Fibroblast of lung (primary cell): Measurements from ENCODE around the gene DRD4. TPM values are rescaled to one million over a fixed set of nuclear protein-coding genes. Genes with fewer than 3 reads are reported as not detected.

Source experiments
- DNase-seq, 2 donors: peaks; one replicate each; pipeline versions ENCODE4 v3.0.0 to v3.0.0-alpha.2; 2010; ENCODE audit warnings: low read depth in 2 of 2
- H2AFZ ChIP-seq: 2 replicates; pipeline ENCODE4 v1.5.1; 2012; ENCODE audit warnings: low read length, control low read depth, inconsistent platforms
- H3K27ac ChIP-seq: 2 replicates; pipeline ENCODE4 v1.5.1; 2011; ENCODE audit warnings: low read length, control low read depth; ENCODE audit not compliant: insufficient read depth
- H3K27me3 ChIP-seq: 2 replicates; pipeline ENCODE4 v1.5.1; 2011; ENCODE audit warnings: mild to moderate bottlenecking, low read length; ENCODE audit not compliant: control insufficient read depth, insufficient read depth
- H3K36me3 ChIP-seq: 2 replicates; pipeline ENCODE4 v1.5.1; 2011; ENCODE audit warnings: low read length; ENCODE audit not compliant: control insufficient read depth, insufficient read depth
- H3K4me1 ChIP-seq: 2 replicates; pipeline ENCODE4 v1.5.1; 2011; ENCODE audit warnings: low read length; ENCODE audit not compliant: control insufficient read depth, insufficient read depth; ENCODE audit errors: extremely low read depth
- H3K4me2 ChIP-seq: 2 replicates; pipeline ENCODE4 v1.5.1; 2011; ENCODE audit warnings: low read length, control low read depth; ENCODE audit not compliant: insufficient read depth; ENCODE audit errors: extremely low read depth
- H3K4me3 ChIP-seq, 4 experiments: fragments of 200-600 bp in 1 of 4; sonication (generic) in 1 of 4; replicated peaks in 1 of 4; 2 replicates each; pipeline ENCODE4 v1.5.1; 2011 to 2016; ENCODE audit warnings: low read length in 4 of 4, low read depth in 3 of 4, mild to moderate bottlenecking in 3 of 4, control low read depth in 2 of 4, inconsistent platforms in 1 of 4, mixed read lengths in 1 of 4; ENCODE audit not compliant: insufficient read depth in 1 of 4; ENCODE audit errors: control extremely low read depth in 1 of 4
- H3K79me2 ChIP-seq: 2 replicates; pipeline ENCODE4 v1.5.1; 2012; ENCODE audit warnings: mild to moderate bottlenecking, low read length, inconsistent platforms; ENCODE audit not compliant: control insufficient read depth, insufficient read depth
- H3K9ac ChIP-seq: 2 replicates; pipeline ENCODE4 v1.5.1; 2011; ENCODE audit warnings: mild to moderate bottlenecking, low read length, control low read depth; ENCODE audit not compliant: insufficient read depth
- H3K9me3 ChIP-seq: 2 replicates; pipeline ENCODE4 v1.5.1; 2012; ENCODE audit warnings: low read depth, low read length; ENCODE audit not compliant: control insufficient read depth, insufficient read depth
- H4K20me1 ChIP-seq: 2 replicates; pipeline ENCODE4 v1.5.1; 2011; ENCODE audit warnings: low read length; ENCODE audit not compliant: control insufficient read depth, insufficient read depth; ENCODE audit errors: extremely low read depth
- CTCF ChIP-seq, 2 donors: IDR thresholded peaks in 1 of 2; conservative IDR thresholded peaks in 1 of 2; 1 replicate in 1 of 2; 2 replicates in 1 of 2; pipeline ENCODE4 v1.5.1; 2011 to 2012; ENCODE audit warnings: low read length in 2 of 2, control low read depth in 1 of 2, inconsistent platforms in 1 of 2, low read depth in 1 of 2, mild to moderate bottlenecking in 1 of 2
- EZH2 ChIP-seq: IDR thresholded peaks from 2 replicates; pipeline ENCODE4 v1.5.1; 2012; ENCODE audit warnings: low read length, control low read depth, mild to moderate bottlenecking; ENCODE audit errors: missing control alignments
- polyA plus RNA-seq, 2 donors: library from polyadenylated mRNA; depleted of rRNA in 1 of 2; stranded (reverse) in 1 of 2; unstranded in 1 of 2; fragments of >200 nt; gene quantifications; 2 replicates each; pipeline ENCODE4 v1.2.1, GENCODE V29; 2011 to 2012; ENCODE audit warnings: missing spikeins in 1 of 2
- total RNA-seq: library from RNA; depleted of rRNA; stranded (reverse); fragments of >200 nt; gene quantifications from 2 replicates; pipeline ENCODE4 v1.2.1, GENCODE V29; 2014

The DRD4 gene
- total and polyA plus RNA-seq, 2 donors (not counting 1 experiment from before 2014, with no cell fraction given), result 0.17 TPM; not detected in 1

- Histone ChIP-seq H3K27ac (peak within 1 kb of the TSS; percentile 73), H2AFZ (no peak within 1 kb of the TSS), H3K4me1 (no peaks in the 10 kb centered on the region), H3K27me3 (no peaks in the 10 kb centered on the region), H4K20me1 (no peaks in the 10 kb centered on the region), H3K36me3 (peaks cover 24% of the 10 kb centered on the region), H3K79me2 (no peaks in the 10 kb centered on the region), H3K4me2 (peak within 1 kb of the TSS; percentile 99), H3K4me3 (peak within 1 kb of the TSS; percentile 42 to 79 (median 68)), H3K9me3 (no peaks in the 10 kb centered on the region), H3K9ac (peak within 1 kb of the TSS; percentile 84)
- TF ChIP-seq EZH2 (no peak), CTCF (conservative IDR thresholded peaks at IDR 0.05 in 1 of 2, IDR thresholded peaks at IDR 0.05 in 1 of 2; ENCODE audit: low read depth in 1 of 2, low read length in 2 of 2) (no peak)
- peak; percentile 88 to 89 for DNase-seq
These were observed 21.4 kb upstream of the DRD4 start, which contains the start of gene IRF7 for GRCh38 chr11:615504-616319. Gene IRF7 (minus strand): TSS chr11:615950. CDS start chr11:615364, 586 bp downstream.

GRCh38 chr11:616320-617198 lies 20.5 kb upstream of the DRD4 start:
- no peak for DNase-seq
- Histone ChIP-seq H3K4me2 (peak overlapping the region; percentile 71), H3K27me3 (no peaks in the 10 kb centered on the region), H3K4me1 (no peaks in the 10 kb centered on the region), H3K36me3 (peaks cover 18% of the 10 kb centered on the region), H3K27ac (peak overlapping the region; percentile 73), H3K9me3 (no peaks in the 10 kb centered on the region), H2AFZ (no peak overlapping the region), H3K4me3 (no peak overlapping the region), H4K20me1 (no peaks in the 10 kb centered on the region), H3K79me2 (no peaks in the 10 kb centered on the region), H3K9ac (no peak overlapping the region)
- no peak for TF ChIP-seq EZH2

GRCh38 chr11:617199-617911 lies 19.7 kb upstream of the DRD4 start:
- DNase-seq, result no peak

More at GRCh38 chr11:617199-617911, 19.7 kb upstream of the DRD4 start:
- H3K4me1 ChIP-seq, result no peaks in the 10 kb centered on the region
- no peak overlapping the region for H3K4me3 ChIP-seq
- peaks cover 16% of the 10 kb centered on the region for H3K36me3 ChIP-seq
- no peak overlapping the region for H3K27ac ChIP-seq
- no peaks in the 10 kb centered on the region for H3K79me2 ChIP-seq
- no peaks in the 10 kb centered on the region for H4K20me1 ChIP-seq
- no peaks in the 10 kb centered on the region for H3K27me3 ChIP-seq
- H3K4me2 ChIP-seq, result no peak overlapping the region
- no peak for TF ChIP-seq EZH2
- TF ChIP-seq CTCF (conservative IDR thresholded peaks at IDR 0.05 in 1 of 2, IDR thresholded peaks at IDR 0.05 in 1 of 2; ENCODE audit: low read depth in 1 of 2, low read length in 2 of 2), result no peak
- no peak overlapping the region for H3K9ac ChIP-seq
- no peak overlapping the region for H2AFZ ChIP-seq
- H3K9me3 ChIP-seq, result no peaks in the 10 kb centered on the region
